Lower lobe of right lung (tissue), 2 donors: Measurements from ENCODE around the gene APEH. TPM values are rescaled to one million over a fixed set of nuclear protein-coding genes. Genes with fewer than 3 reads are reported as not detected.

Experiments used
- ATAC-seq, 2 donors: fragments of 200-7000 bp; cut with Tn5 transposase; one replicate each; pipeline ENCODE4 v1.9.1; 2020 to 2022; ENCODE audit warnings: mild to moderate bottlenecking in 2 of 2, moderate library complexity in 2 of 2
- DNase-seq: peaks from one replicate; pipeline ENCODE4 v3.0.0-alpha.2; 2020
- H3K27ac ChIP-seq: fragments of 200-600 bp; one replicate; pipeline ENCODE4 v1.8.0; 2022
- H3K27me3 ChIP-seq: fragments of 200-600 bp; one replicate; pipeline ENCODE4 v1.8.0; 2022; ENCODE audit warnings: low read depth
- H3K36me3 ChIP-seq: fragments of 200-600 bp; one replicate; pipeline ENCODE4 v1.8.0; 2022; ENCODE audit warnings: mild to moderate bottlenecking
- H3K4me1 ChIP-seq: fragments of 200-600 bp; one replicate; pipeline ENCODE4 v1.8.0; 2022
- H3K4me3 ChIP-seq: fragments of 200-600 bp; one replicate; pipeline ENCODE4 v1.8.0; 2022; ENCODE audit warnings: mild to moderate bottlenecking
- H3K9me3 ChIP-seq: fragments of 200-600 bp; one replicate; pipeline ENCODE4 v1.8.0; 2022
- intact Hi-C: fragments of 100-400 bp; cut with DNase I; formaldehyde crosslinking; loops from one replicate; pipeline ENCODE4 v1.11.0; 2022
- total RNA-seq: library from RNA; stranded (reverse); fragmentation: NEBNext Ultra II Directional; extraction: Animal tissue kit (Norgen Biotek cat#: 25700); gene quantifications from one replicate; pipeline ENCODE4 v1.2.1, GENCODE V29; 2021
- TF ChIP-seq, protein P1 (sequence below): fragments of 200-600 bp; IDR thresholded peaks from one replicate; pipeline ENCODE4 v1.8.0; 2022; ENCODE audit warnings: antibody characterized with exemption, mild to moderate bottlenecking
- donor health status: DM: no; HTN: yes; CAD: no; lungs with severe emphysema.

The APEH gene
- total RNA-seq, 1 donor from 2014 or later, result 83.4 TPM

DNA sequence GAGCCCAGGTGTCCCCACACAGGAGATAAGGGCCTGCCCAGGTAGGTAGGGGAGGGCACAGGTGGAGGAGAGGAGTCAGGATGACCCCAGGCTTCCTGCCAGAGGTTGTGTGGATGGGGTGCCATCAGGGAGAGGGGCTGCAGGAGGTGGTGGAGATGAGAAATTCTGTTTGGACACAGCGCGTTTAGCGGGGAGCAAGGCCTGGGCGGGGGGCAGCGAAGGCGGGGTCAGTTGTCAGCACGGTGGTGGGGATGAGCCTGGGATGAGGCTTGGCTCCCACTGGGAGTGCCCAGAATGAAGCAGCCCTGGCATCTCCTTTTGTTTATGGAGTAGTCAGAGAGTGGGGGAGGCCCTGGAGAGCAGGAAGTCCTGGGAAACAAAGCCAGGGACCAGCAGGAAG is 29.8 kb downstream of the APEH start:
- H3K4me3 ChIP-seq, result no peak overlapping the region
- ATAC-seq (no peak), DNase-seq (no peak)
- H3K27ac ChIP-seq, result no peak overlapping the region
- H3K27me3 ChIP-seq, result no peaks in the 10 kb centered on the region
- peaks cover 74% of the 10 kb centered on the region for H3K36me3 ChIP-seq
- TF ChIP-seq, protein P1, sequence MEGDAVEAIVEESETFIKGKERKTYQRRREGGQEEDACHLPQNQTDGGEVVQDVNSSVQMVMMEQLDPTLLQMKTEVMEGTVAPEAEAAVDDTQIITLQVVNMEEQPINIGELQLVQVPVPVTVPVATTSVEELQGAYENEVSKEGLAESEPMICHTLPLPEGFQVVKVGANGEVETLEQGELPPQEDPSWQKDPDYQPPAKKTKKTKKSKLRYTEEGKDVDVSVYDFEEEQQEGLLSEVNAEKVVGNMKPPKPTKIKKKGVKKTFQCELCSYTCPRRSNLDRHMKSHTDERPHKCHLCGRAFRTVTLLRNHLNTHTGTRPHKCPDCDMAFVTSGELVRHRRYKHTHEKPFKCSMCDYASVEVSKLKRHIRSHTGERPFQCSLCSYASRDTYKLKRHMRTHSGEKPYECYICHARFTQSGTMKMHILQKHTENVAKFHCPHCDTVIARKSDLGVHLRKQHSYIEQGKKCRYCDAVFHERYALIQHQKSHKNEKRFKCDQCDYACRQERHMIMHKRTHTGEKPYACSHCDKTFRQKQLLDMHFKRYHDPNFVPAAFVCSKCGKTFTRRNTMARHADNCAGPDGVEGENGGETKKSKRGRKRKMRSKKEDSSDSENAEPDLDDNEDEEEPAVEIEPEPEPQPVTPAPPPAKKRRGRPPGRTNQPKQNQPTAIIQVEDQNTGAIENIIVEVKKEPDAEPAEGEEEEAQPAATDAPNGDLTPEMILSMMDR, result no peak
- intact Hi-C loops, result no loop called here
- H3K9me3 ChIP-seq, result no peaks in the 10 kb centered on the region
- peaks cover 8% of the 10 kb centered on the region for H3K4me1 ChIP-seq

DNA sequence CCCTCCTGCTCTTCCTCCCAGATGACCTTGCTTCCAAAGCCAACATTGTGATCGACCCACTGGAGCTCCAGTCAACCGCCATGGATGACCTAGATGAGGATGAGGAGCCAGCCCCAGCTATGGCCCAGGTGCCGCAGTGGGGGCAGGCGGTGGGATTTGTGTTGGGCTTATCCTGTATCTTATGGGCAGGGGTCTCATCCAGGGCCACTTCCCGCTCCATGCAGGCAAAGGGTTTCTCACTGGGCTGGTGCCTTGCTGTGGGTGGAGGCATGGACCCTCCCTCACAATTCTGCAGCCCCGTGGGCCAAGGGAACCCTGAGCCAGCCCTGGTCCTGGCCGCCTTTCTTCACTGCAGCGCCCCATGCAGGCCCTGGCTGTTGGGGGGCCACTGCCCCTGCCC is 30.5 kb downstream of the APEH start:
- Histone ChIP-seq H3K9me3 (no peaks in the 10 kb centered on the region), H3K27ac (no peak overlapping the region), H3K27me3 (no peaks in the 10 kb centered on the region), H3K4me1 (peaks cover 8% of the 10 kb centered on the region), H3K4me3 (no peak overlapping the region), H3K36me3 (peaks cover 70% of the 10 kb centered on the region)
- DNase-seq (no peak), ATAC-seq (no peak)
- intact Hi-C loops, result no loop called here
- TF ChIP-seq, protein P1, result no peak

DNA sequence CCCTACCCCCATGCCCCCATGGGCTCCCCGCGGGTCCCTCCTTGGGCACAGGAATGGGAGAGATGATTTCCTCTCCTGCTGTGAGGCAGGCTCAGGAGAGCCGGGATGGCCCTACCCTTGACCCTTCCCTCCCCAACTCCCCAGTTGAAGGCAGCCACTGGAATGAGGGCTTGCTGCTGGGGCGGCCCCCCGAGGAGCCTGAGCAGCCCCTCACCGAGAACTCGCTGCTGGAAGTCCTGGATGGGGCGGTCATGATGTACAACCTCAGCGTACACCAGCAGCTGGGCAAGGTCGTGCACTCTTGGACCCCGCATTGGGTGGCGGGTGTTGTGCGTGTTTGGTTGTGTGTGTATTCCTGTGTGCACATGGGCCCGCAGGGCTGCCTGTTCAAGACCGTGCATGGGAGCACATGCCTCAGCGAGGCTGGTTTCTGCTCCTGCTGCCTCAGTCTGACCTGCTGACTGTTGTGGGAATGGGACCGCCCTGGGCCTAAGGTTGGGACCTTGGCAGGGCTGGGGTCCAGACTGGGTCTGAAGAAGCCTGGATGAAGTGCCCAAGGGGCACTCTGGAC is 31.3 kb downstream of the APEH start:
- peaks cover 61% of the 10 kb centered on the region for H3K36me3 ChIP-seq
- H3K4me1 ChIP-seq, result peaks cover 8% of the 10 kb centered on the region
- H3K27me3 ChIP-seq, result no peaks in the 10 kb centered on the region
- H3K4me3 ChIP-seq, result no peak overlapping the region
- ATAC-seq, result no peak
- H3K9me3 ChIP-seq, result no peaks in the 10 kb centered on the region
- intact Hi-C loops, result no loop called here
- DNase-seq, result no peak
- no peak overlapping the region for H3K27ac ChIP-seq
- TF ChIP-seq, protein P1, result no peak

DNA sequence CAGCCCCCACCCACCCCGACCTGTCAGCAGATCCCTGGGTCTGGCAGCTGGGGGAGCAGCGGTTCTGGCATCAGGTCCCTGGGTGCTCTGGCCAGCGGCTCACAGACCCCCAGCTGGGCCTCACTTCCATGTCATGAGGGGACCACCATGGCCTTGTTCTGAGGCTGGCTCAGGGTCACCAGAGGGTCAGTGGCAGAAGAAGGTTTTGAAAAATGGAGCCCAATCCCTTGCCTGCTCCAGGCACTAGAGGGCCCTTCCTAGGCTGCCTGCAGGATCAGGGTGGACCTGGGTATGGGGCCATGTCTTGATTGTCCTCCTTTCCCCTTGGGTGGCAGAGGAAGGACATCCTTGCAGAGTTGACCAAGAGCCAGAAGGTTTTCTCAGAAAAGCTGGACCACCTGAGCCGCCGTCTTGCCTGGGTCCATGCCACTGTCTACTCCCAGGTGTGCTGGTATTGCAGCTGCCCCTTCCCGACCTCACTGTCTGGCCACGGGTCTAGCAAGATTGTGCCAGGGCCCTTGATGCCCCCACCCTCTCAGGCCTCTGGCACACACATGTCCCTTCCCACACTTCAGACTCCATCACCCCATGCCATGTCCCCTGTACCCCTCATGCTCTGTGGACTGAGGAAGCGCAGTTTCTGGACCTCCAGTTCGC is 32.4 kb downstream of the APEH start:
- TF ChIP-seq, protein P1, result no peak
- no peak overlapping the region for H3K4me3 ChIP-seq
- H3K4me1 ChIP-seq, result peaks cover 8% of the 10 kb centered on the region
- peaks cover 58% of the 10 kb centered on the region for H3K36me3 ChIP-seq
- DNase-seq, result no peak
- ATAC-seq, result no peak
- intact Hi-C loops, result no loop called here
- H3K27me3 ChIP-seq, result no peaks in the 10 kb centered on the region
- no peaks in the 10 kb centered on the region for H3K9me3 ChIP-seq
- H3K27ac ChIP-seq, result no peak overlapping the region

DNA sequence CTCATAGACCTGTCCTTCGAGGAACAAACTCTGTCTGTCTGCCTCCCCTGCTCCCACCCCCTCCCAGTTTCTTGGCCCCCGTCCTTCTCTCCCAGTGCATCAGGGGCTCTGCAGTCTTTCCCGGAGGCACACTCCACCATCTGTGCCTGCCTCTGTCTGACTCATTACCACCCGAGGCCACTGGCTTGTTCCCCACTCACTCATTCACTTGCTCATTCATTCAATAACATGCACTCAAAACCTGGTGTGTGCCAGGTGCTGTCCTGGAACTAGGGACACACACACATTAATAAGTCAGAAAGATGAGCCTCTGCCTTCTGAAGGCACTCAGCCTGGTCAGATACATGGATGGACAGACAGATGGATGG is 32.9 kb downstream of the APEH start:
- Histone ChIP-seq H3K4me1 (peaks cover 8% of the 10 kb centered on the region), H3K27me3 (no peaks in the 10 kb centered on the region), H3K9me3 (no peaks in the 10 kb centered on the region), H3K4me3 (no peak overlapping the region), H3K36me3 (peaks cover 53% of the 10 kb centered on the region), H3K27ac (no peak overlapping the region)
- DNase-seq, result no peak
- no peak for ATAC-seq
- TF ChIP-seq, protein P1, result no peak
- intact Hi-C loops, result no loop called here
